ENCODE data around the gene GPER1.

- no peak for TF ChIP-seq BHLHE40 (IDR thresholded peaks at IDR 0.05; ENCODE audit: borderline replicate concordance)
- no peak for TF ChIP-seq HDGF (IDR thresholded peaks at IDR 0.05; ENCODE audit: borderline replicate concordance)
- no peak for TF ChIP-seq LEF1 (IDR thresholded peaks at IDR 0.05; ENCODE audit: borderline replicate concordance)
- TF ChIP-seq FOXK2 (IDR thresholded peaks at IDR 0.05), result no peak
- TF ChIP-seq FOXM1 (IDR thresholded peaks at IDR 0.05; ENCODE audit: borderline replicate concordance), result no peak
- TF ChIP-seq SP1 (IDR thresholded peaks at IDR 0.05), result no peak
- TF ChIP-seq SUZ12 (IDR thresholded peaks at IDR 0.05), result no peak
- no peak for TF ChIP-seq TARDBP (IDR thresholded peaks at IDR 0.05)
- TF ChIP-seq FOXA1 (IDR thresholded peaks at IDR 0.05), result no peak
- TF ChIP-seq ZNF384 (IDR thresholded peaks at IDR 0.05), result no peak
Measured at GRCh38 chr7:1101563-1102431, 13.9 kb downstream of the GPER1 start.
